ENCODE data around the gene NFU1. TPM values are rescaled to one million over a fixed set of nuclear protein-coding genes. Genes with fewer than 3 reads are reported as not detected.

NFU1 gene
- total and polyA plus RNA-seq, 2 donors (not counting 1 experiment from before 2014, with no cell fraction given): 57.3 to 62.9 TPM

DNA sequence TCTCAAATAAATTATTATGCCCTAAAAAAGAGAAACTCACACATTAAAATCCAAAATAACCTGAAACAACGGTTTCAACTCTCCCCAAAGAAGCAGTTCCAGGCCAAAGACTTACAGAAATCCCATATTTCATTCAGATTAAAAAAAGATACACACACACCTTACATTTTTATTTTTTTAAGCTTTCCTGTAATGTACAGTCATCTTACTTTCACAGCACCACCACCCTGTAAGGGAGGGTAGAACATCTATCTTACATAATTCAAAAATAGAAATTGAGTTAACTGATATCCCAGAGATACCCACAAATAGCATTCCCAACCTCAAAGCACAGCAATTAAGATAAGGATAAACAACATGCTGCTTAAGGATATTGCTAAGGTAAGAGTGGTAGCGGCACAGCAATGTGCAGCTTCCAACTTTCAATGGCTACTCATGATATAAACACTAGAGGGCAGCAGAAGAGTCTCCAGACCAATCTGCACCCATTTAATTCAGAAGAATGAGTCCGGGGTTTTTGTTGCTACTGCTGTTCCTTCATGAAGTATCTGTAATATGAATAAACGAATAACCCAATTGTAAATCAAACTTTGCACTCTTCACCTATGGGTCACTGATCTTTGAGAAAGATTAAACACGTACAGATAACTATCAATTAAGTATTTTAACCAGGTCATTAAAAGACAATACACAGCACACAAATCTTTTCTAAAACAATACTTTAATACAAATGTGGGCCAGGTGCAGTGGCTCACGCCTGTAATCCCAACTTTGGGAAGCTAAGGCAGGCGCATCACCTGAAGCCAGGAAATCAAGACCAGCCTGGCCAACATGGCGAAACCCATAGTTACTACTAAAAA is 61.5 kb downstream of the NFU1 start:
- Histone ChIP-seq H3K9ac (ENCODE audit: insufficient read depth, low read length) (no peak overlapping the region), H4K20me1 (ENCODE audit: control insufficient read depth, extremely low read depth, insufficient read depth, low read length) (no peaks in the 10 kb centered on the region), H3K27me3 (ENCODE audit: control insufficient read depth, insufficient read depth, low read length) (no peaks in the 10 kb centered on the region), H3K4me2 (ENCODE audit: extremely low read depth, insufficient read depth, low read length) (no peak overlapping the region), H3K9me3 (ENCODE audit: control insufficient read depth, insufficient read depth, low read depth, low read length) (no peaks in the 10 kb centered on the region), H3K4me3 (replicated peaks in 1 of 4; ENCODE audit: control extremely low read depth in 1 of 4, insufficient read depth in 1 of 4, low read depth in 3 of 4, low read length in 4 of 4) (no peak overlapping the region), H3K4me1 (ENCODE audit: control insufficient read depth, extremely low read depth, insufficient read depth, low read length) (no peaks in the 10 kb centered on the region), H3K79me2 (ENCODE audit: control insufficient read depth, insufficient read depth, low read length) (peaks cover 63% of the 10 kb centered on the region), H2AFZ (ENCODE audit: low read length) (no peak overlapping the region), H3K36me3 (ENCODE audit: control insufficient read depth, insufficient read depth, low read length) (peaks cover 2% of the 10 kb centered on the region), H3K27ac (ENCODE audit: insufficient read depth, low read length) (no peak overlapping the region)
- TF ChIP-seq, protein P1, sequence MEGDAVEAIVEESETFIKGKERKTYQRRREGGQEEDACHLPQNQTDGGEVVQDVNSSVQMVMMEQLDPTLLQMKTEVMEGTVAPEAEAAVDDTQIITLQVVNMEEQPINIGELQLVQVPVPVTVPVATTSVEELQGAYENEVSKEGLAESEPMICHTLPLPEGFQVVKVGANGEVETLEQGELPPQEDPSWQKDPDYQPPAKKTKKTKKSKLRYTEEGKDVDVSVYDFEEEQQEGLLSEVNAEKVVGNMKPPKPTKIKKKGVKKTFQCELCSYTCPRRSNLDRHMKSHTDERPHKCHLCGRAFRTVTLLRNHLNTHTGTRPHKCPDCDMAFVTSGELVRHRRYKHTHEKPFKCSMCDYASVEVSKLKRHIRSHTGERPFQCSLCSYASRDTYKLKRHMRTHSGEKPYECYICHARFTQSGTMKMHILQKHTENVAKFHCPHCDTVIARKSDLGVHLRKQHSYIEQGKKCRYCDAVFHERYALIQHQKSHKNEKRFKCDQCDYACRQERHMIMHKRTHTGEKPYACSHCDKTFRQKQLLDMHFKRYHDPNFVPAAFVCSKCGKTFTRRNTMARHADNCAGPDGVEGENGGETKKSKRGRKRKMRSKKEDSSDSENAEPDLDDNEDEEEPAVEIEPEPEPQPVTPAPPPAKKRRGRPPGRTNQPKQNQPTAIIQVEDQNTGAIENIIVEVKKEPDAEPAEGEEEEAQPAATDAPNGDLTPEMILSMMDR (conservative IDR thresholded peaks at IDR 0.05 in 1 of 2, IDR thresholded peaks at IDR 0.05 in 1 of 2; ENCODE audit: low read depth in 1 of 2, low read length in 2 of 2): peak; percentile 44 to 60
- TF ChIP-seq EZH2 (IDR thresholded peaks at IDR 0.05; ENCODE audit: low read length, missing control alignments): no peak
- DNase-seq (ENCODE audit: low read depth in 2 of 2): peak; percentile 27 to 36

DNA sequence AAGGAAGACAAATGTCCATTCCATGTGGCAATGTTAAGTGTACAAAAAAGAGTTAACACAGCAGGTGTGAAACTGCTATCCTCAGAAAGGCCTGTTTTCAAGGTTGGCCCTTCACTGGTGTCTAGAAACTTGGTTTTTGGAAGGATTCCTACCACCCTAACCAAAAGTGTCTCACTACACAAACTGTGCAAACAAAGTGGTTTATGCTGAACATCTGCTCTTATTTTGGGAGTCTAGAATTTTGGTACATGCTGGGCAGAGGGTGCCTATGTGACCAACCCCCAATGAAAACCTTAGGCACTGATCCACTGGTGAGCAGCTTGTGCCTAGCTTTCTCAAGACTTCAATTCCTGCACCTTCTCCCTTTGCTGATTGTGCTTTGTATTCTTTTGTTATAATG is 64.5 kb downstream of the NFU1 start:
- Histone ChIP-seq H4K20me1 (ENCODE audit: control insufficient read depth, extremely low read depth, insufficient read depth, low read length) (no peaks in the 10 kb centered on the region), H3K79me2 (ENCODE audit: control insufficient read depth, insufficient read depth, low read length) (peaks cover 36% of the 10 kb centered on the region), H3K36me3 (ENCODE audit: control insufficient read depth, insufficient read depth, low read length) (peaks cover 6% of the 10 kb centered on the region)

DNA sequence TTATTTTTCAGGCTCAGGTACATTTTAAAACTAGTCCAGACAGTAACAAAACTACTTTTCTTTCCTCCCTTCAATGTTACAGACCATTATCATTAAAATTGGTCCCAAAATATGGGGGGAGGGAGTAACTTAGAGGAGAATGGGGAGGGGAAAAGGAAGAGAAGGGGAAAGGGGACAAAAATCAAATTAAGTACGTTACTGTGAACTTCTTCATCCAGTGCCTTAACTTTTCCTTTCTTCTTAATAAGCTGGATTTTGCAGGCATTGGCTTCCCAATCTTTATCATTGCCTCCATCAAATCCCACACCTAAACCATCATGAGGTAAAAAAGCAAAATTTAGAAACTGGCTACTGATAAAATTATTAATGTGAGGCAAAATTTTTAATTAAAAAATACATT is 67.4 kb downstream of the NFU1 start:
- Histone ChIP-seq H3K36me3 (ENCODE audit: control insufficient read depth, insufficient read depth, low read length) (peaks cover 8% of the 10 kb centered on the region), H4K20me1 (ENCODE audit: control insufficient read depth, extremely low read depth, insufficient read depth, low read length) (no peaks in the 10 kb centered on the region), H3K9me3 (ENCODE audit: control insufficient read depth, insufficient read depth, low read depth, low read length) (no peaks in the 10 kb centered on the region)

More for the DNA sequence above, 64.5 kb downstream of the NFU1 start:
- Histone ChIP-seq H3K9me3 (ENCODE audit: control insufficient read depth, insufficient read depth, low read depth, low read length) (no peaks in the 10 kb centered on the region), H3K9ac (ENCODE audit: insufficient read depth, low read length) (no peak overlapping the region), H3K27ac (ENCODE audit: insufficient read depth, low read length) (no peak overlapping the region), H3K4me3 (replicated peaks in 1 of 4; ENCODE audit: control extremely low read depth in 1 of 4, insufficient read depth in 1 of 4, low read depth in 3 of 4, low read length in 4 of 4) (no peak overlapping the region), H3K27me3 (ENCODE audit: control insufficient read depth, insufficient read depth, low read length) (no peaks in the 10 kb centered on the region), H3K4me2 (ENCODE audit: extremely low read depth, insufficient read depth, low read length) (no peak overlapping the region), H2AFZ (ENCODE audit: low read length) (no peak overlapping the region), H3K4me1 (ENCODE audit: control insufficient read depth, extremely low read depth, insufficient read depth, low read length) (no peaks in the 10 kb centered on the region)
- no peak for DNase-seq (ENCODE audit: low read depth in 2 of 2)
- TF ChIP-seq EZH2 (IDR thresholded peaks at IDR 0.05; ENCODE audit: low read length, missing control alignments): no peak

More for the DNA sequence above, 67.4 kb downstream of the NFU1 start:
- no peak overlapping the region for H3K4me2 ChIP-seq (ENCODE audit: extremely low read depth, insufficient read depth, low read length)
- no peak overlapping the region for H3K9ac ChIP-seq (ENCODE audit: insufficient read depth, low read length)
- TF ChIP-seq, protein P1 (conservative IDR thresholded peaks at IDR 0.05 in 1 of 2, IDR thresholded peaks at IDR 0.05 in 1 of 2; ENCODE audit: low read depth in 1 of 2, low read length in 2 of 2): no peak
- H3K79me2 ChIP-seq (ENCODE audit: control insufficient read depth, insufficient read depth, low read length): peaks cover 13% of the 10 kb centered on the region
- no peak overlapping the region for H2AFZ ChIP-seq (ENCODE audit: low read length)
- no peaks in the 10 kb centered on the region for H3K27me3 ChIP-seq (ENCODE audit: control insufficient read depth, insufficient read depth, low read length)
- DNase-seq (ENCODE audit: low read depth in 2 of 2): no peak
- H3K4me3 ChIP-seq (replicated peaks in 1 of 4; ENCODE audit: control extremely low read depth in 1 of 4, insufficient read depth in 1 of 4, low read depth in 3 of 4, low read length in 4 of 4): no peak overlapping the region
- H3K4me1 ChIP-seq (ENCODE audit: control insufficient read depth, extremely low read depth, insufficient read depth, low read length): no peaks in the 10 kb centered on the region
- no peak overlapping the region for H3K27ac ChIP-seq (ENCODE audit: insufficient read depth, low read length)
